Fibroblast of skin of scalp (primary cell): ENCODE results near the gene EPHB1.

Experiments
- DNase-seq: peaks from one replicate; pipeline ENCODE4 v3.0.0-alpha.2; 2013

EPHB1 gene

DNA sequence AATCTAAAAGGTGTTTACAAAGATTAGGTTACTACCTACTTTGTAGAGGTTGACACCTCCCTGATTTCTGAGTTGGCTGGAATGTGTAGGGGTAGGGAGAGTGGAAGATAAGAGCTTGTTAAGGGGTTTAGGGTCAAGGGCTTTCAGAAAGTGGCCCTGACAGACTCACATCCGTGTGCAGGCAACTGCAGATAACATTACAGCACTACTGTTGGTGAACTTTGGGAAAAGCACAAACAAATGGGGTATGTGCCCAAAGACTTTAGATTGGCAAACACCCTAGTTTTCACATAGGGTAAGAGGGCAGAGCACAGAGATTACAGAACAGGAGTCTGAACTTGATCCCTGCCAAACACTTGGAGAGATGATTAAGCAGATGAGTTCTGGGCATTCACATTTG is 375.7 kb downstream of the EPHB1 start:
- DNase-seq, result no peak

DNA sequence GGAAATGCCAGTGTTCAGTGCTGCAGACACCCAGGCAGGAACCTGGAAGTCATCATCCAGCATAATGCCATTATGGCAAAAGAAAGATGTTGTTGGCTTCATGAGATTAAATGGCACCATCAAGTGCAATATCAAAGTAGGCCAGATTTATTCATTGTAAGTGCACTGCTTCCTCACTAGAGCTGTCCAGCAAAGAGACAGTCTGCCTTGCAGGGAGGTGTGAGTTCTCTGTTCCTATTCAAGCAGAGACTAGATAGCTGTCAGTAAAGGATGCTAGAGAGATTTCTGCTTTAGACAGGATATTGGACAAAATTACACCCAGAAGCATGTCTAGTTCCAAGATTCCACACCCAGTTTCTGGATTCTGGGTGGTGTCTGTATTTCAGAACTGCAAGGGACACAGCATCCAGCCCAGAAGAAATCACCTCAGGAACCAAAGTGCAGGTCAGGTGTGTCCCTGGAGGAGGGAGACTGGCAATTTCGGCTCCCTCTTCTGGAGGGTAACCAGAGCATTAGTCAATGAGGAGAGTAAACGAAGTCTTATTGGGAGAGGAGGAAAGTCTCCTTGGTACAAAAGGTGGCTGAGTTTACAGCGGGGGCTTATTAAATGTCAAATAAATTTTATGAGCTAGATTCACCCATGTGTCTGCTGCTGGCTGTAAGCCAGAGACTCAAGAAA is 377.3 kb downstream of the EPHB1 start:
- DNase-seq, result no peak

DNA sequence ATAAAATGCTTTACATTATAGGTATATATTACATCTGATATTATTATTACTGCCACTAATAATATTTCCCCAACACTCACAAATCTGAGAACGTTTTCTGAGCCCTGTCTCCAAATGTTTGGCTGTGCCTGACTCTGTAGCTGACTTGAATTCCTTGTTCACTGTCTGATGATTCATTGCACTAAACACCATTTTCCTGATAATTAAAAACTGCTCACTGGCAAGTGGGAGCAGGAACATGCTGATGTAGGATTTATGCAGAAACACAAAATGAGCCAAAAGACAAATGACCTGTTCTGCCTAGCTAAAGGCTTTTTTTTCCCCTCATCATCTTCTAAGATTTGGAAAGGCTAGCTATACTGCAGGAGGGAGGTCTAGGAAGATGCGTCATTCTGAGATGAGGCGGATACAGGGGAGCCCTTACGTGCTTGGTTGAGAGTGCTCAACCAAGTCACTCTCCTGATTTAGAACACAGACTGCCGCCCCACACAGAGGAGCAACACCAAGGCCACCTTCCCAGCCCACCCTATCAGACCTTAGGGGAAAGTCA is 380.7 kb downstream of the EPHB1 start:
- no peak for DNase-seq

DNA sequence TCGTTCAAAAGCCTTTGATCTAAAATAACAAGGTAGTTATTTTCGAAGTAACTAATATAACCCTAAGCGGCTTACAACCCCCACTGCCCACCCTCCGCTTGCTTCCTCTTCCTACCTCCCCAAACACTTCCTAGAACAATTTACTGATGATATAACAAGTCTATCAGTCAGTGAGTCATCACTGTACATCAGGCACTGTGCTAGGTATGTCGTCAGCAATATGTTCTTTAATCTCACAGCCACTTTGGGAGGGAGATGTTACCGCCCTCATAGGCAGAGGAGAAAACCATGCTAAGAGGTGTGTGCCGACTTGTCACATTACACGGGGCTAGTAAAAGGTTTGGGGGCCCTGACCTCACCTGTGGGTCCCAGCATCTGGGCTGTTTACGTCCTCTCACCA is 381.8 kb downstream of the EPHB1 start:
- no peak for DNase-seq

DNA sequence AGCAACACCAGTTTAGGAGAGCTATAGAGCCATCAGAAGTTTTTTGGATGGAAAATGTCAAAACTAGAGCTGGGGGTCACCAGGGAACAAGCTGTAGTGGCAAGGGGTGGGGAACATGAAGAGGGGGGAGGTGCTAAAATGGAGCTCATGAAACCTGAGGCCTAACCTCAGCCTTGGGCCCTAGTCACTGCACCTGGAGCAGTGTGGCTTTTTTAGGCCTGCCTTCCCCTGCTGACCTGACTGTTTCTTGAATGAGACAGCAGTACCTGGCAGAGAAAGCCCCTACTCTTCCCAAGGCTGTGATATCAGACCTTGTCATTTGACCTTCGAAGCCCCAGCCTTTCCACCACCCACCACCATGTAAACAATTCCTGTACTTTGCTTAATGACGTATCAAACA is 383.5 kb downstream of the EPHB1 start:
- DNase-seq, result no peak

DNA sequence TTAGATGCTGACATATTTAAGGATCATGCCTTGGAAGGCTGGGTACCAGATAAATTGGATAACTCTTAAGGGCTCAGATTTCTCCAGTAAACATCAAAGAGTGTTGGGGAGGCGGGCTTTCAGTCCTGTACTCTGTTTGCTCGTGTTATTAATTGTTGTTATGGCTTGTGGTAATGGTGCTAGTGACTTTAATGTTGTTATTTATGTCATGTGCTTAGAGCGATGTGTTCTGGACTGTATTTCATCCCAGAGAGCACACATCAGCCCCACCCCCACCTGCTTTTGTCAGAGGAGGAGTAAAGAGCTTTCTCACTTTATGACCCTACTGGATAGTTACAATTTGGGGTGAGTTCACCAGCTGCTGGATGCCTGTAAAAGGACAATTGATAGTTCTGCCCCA is 386.3 kb downstream of the EPHB1 start:
- no peak for DNase-seq

DNA sequence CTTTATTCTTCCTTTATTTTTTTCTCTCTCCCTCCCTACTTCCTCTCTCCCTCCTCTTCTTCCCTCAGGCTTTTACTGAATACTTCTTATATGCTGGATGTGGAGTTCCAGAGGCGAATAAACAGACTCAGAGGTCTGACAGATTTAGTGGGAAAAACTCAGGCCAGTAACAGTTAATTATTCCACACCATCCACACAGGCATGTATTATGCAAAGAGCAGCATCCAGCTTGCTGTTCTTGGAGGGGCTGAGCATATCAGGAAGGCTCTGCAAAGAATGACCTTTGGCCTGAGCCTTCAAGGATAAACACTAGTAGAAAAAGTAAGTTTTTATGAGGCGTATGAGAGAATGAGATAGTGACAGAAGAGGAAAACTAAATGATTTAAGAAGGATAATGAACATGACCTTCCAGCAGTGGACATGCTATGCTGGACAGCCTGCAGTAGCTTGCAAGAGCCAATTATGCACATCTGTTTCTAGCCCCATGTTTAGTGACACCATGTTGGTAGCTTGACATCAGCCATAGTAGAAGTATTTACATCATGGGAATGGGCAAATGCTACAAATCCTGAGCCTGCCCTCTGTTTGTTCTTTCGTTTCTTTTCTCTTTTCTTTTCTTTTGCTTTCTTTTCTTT is 387.4 kb downstream of the EPHB1 start:
- no peak for DNase-seq

DNA sequence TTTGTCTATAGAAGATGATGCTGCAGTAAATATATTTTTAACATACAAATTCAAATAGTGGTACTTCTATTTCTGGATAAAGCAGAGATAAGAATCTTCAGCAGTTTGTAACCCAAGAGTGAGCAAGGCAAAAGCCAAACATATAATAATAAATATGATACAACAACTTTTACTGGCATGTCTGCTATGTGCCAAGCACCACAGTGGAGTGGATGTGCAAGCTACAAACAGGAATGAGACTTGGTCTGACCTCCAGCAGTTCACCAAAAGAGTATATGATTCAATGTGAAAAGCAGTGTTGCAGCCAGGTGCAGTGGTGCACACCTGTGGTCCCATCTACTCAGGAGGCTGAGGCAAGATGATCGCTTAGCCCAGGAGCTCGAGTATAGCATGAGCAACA is 395.6 kb downstream of the EPHB1 start:
- no peak for DNase-seq

DNA sequence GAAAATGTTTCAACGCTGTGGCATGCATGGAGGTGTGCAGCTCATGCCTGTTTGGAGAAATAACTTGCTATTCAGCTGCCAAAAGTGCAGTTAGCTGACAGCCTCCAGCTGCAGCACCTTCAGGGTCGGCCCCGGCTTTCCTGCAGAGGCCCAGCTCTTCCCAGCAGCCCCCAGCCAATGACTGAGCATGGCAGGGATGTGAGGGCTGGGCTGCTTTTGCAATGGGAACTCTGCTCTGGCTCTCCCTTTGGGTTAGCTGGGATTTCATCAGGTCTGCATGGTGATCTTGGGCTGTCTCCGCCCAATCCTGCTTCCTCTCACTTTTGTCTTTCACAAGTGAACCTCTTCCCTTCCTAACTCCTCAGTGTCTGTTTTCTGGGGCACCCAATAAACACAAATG is 396.6 kb downstream of the EPHB1 start:
- no peak for DNase-seq

DNA sequence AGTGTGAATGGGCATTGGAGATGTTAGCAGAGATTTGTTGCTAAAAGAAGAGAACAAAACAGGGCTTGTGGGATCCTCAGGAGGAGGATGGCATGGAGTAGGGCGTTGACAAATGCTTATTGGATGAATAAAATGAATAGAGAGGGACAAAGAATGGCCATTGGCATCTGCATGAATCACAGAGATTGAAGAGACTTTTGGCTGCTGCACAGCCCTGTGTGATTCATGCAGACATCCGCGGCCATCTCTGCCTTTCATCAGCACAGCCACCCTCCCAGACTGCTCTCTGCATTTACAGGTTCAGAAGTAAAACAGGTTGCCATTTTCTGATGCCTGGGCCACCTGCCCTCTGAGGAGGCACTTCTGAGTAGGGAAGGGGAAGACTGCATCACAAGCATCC is 397.9 kb downstream of the EPHB1 start:
- no peak for DNase-seq

DNA sequence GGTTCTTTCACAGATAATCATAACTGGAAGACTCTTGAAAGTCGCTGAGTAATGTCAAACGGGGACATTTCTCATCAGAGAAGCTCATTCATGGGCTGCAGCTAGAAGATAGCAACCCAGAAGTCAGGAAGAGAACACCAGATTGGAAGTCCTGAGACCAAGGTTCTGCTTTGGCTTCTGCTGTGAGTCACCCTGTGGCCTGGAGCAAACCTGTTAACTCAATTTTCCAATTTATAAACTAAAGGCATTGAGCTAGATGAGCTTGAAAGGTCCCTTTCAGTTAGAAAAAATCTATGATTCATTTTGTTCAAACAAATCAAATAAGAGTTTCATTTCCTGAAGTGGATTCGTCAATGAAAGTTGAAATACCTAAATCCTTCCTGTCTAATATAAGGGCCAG is 402.2 kb downstream of the EPHB1 start:
- no peak for DNase-seq

DNA sequence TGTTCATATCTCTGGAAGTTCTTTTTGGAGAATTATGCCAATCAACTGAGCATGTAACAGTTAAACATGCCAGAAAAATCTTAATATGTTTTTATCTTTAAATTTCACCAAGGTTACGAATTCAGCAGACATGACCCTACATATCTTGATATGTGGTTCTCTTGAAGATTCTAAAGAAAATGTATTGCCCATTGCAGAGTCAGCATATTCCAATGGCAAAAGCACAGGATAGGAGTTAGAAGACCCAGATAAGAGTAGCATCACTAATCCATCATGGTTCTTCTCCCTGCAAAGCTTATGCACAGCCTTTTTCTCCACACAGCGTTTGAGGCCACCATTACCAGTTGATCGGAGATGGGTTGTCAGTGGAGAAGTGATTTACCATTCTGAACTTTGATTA is 402.8 kb downstream of the EPHB1 start:
- no peak for DNase-seq

DNA sequence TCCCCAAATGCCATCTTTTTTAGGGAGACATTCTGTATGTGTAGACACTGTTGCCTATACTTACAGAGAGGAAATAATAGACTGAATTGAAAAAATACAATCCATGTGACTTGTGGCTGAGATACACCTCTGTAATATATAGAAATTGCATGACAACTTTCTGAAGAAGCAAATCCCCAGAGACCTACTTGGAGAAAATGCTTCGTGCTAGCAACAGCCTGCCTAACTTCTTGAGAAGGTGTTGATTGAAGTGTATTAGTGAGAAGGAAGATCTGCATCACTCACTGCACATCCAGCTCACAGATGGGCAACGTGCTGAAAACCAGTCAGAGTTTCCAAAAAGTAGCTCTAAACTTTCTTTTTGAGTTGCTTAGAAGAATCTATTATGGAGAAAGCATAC is 404.1 kb downstream of the EPHB1 start:
- no peak for DNase-seq

DNA sequence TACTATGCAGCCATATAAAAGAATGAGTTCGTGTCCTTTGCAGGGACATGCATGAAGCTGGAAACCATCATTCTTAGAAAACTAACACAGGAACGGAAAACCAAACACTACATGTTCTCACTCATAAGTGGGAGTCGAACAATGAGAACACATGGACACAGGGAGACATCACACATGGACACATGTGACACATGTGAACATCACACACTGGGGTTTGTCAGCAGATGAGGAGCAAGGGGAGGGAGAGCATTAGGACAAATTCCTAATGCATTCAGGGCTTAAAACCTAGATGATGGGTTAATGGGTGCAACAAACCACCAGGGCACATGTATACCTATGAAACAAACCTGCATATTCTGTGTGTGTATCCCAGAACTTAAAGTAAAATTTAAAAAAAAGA is 408.0 kb downstream of the EPHB1 start:
- no peak for DNase-seq

DNA sequence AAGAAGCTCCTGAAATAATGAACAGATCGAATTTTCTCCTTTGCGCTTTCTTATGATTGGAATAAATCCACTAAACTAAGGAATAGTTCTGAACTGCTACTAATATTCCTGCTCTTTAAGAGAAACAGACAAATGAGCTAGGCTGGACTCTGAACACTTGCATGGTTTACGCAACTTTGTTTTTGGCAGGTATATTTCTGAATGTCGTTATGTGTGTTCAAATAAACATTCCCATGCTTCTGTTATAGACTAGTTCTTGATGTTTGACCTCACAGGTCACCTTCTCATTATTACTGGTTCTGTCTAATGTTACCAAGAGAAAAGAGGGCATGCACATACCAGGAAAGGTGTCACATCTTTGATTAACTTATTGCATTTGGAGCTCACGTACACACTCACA is 418.2 kb downstream of the EPHB1 start:
- DNase-seq, result no peak

DNA sequence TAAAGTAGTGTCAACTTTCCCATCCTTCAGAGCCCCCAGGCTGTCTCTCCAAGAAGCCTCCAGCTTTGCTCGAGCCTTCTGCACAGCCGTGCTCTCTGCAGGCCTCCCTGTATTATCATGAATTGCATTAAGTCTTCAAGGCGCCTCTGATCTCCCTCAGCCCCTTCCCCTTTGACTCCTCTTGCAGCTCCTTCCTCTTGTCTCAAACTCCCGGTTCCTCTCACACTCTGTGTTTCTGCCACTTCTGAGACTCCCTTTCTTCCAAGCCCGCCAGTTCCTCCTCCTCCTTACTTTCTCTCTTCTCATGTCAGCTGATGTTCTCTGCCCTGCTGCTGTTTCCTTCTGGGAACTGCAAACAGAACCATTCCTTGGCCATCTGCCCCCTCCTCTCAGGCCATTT is 418.8 kb downstream of the EPHB1 start:
- no peak for DNase-seq

DNA sequence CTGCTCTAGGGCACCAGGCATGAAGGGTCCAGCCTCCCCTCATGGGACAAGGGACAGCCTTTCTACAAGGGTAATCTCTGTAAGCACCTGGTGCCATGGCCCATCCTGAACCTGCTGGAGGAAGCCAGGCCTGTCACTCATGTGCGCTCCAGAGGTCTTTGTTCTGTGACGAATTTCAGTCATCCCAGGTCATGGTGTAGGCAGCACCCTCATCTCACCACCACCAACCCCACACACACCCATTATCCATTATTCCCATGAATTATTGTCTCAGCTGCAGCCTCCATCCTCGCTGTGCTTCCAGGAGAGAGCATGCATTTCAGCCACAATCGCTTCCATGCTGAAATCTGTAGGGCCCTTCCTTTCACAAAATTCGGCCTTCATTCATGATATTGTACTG is 419.3 kb downstream of the EPHB1 start:
- no peak for DNase-seq

DNA sequence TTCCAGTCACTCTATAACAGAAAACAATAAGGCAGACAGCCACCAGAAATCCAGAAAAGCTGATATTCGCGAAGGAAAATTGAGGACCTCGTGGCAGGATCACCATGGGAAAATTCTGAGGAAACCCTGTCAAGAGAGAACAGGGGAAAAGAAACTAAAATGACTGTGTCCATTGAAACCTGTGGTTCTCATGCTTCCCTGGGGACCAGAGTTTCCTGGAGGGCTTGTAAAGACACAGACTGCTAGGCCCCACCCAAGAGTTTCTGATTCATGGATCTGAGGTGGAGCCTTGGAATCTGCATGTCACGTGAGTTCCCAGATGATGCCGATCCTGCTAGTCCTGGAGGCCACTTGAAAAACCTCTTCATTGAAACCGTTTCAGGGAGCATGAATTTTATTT is 420.5 kb downstream of the EPHB1 start:
- peak; percentile 8 for DNase-seq

DNA sequence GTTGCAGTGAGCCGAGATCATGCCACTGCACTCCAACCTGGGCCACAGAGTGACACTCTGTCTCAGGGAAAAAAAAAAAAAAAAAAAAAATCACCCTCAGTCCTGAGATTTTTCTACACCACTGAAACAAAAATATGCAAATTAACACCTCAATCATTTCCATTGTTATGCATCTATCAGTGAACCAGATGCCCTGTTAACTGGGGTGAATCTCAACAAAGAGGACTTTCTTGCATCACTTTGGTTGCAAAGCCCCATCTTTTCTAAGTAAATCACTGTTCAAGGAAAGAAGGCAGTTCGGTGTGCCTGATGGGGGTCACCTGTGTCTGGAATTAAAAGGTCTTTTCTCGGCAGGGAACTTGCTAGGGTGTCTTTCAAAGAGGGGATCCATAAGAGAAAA is 421.6 kb downstream of the EPHB1 start:
- no peak for DNase-seq

DNA sequence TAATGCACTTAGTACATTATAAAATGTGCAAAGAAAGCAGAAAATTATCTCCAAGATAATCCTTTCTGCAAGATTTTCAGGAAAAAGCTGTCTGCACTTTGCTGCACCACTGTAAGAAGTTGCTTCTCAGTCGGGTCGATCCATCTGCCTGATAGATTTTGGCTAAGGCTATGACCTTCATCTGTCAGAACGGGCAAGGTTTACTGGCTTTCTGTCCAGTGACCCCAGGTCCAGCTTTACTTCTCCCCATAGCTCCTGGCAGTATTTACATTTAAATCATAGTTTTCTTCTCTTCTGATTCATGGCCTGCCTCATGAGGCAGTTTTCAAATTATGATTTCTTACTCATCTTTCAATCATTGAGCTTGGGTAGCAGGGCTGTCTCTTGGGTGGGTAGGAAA is 422.7 kb downstream of the EPHB1 start:
- no peak for DNase-seq

DNA sequence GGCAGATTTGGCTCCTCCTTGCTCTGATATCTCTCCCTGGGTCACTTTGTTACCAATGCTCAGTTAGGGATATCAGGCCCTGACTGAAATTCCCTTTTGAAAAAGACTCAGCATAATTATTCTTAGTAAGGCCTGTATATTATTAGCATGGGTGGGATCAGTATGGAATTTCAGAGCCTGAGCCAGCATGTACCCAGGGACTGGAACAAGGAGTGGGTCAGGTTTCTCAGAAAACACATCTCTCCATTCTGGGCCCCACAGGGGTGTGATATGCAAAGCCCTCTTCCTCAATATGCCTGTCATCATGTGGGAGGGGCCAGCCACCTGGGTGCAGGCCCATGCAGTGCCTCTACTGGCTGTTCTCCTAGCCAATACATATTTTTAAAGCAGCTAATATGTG is 423.2 kb downstream of the EPHB1 start:
- no peak for DNase-seq

DNA sequence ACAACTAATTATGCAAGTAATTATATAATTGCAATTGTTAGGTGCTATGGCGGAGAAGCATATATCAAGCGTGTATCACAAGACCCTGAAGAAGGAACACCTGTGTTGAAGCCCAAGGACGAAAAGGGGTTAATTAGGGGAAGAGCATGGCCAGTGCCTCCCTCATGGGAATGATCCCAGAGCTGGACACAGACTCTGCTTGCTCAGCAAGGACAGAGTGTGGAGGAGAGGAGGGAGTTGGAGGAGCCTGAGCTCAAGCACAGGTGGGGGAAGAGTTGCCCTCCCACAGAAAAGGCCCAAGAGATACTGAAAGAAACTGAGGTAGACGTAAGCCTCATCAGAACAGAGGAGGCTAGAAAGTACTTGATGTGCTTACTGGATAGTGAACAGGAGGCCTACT is 423.7 kb downstream of the EPHB1 start:
- no peak for DNase-seq

DNA sequence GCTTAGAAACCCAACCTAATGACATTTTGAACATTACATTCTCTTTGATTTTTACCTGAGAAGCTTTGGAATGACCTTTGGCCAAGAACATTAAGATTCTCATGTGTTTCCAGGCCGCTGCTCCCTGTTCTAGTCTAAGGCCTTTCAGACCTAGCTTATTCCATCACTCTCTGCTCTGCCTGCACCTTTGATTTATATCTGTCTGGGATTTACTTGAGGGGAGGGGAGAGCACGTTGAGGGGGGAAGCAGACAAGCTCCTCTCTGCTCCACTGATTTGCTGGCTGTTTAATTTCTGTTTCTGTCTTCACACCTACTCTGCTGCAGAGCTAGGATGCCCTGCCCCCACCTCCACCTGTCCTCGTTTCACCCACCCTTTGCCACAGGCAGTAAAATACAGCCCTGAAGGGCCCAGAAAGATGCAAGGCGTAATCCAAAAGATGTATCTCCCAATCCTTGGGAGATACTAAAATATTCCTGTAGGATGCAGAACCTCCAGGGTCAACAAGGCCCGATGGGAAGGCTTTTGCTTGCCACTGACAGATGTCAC is 429.8 kb downstream of the EPHB1 start:
- DNase-seq, result no peak

DNA sequence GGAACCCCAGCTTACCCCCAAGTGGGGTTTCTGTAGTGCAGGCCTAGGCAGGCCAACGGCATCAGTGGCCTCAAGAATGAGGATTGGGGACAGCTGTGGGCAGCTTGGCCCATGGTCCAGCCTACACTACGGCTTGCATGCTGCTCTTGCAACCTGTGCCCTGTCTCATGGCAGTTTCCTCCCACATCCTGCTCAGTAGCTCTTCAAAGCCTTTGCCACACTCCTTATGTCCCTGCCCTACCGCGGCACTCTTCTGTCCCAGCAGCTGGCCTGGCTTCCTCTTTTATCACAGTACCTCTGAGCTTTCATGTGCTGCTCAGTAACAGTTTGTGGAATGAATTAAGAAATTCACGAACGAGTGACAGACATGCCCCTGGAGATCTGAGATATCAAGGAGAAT is 431.0 kb downstream of the EPHB1 start:
- no peak for DNase-seq
